Tibial nerve (tissue), 4 donors: Measurements from ENCODE around the gene ALAS1.

Experiments
- CTCF ChIP-seq, 5 experiments: fragments of 200-600 bp in 3 of 5; fragments of 450-650 bp in 2 of 5; sonication (generic) in 3 of 5; IDR thresholded peaks; one replicate each; pipeline ENCODE4 v1.5.1; 2016 to 2019; ENCODE audit warnings: antibody characterized with exemption in 5 of 5, mild to moderate bottlenecking in 3 of 5, moderate library complexity in 2 of 5
- EP300 ChIP-seq, 2 donors: sonication (generic); formaldehyde crosslinking; IDR thresholded peaks; one replicate each; pipeline ENCODE4 v1.6.1; 2017; ENCODE audit warnings: antibody characterized with exemption in 2 of 2, mild to moderate bottlenecking in 1 of 2
- POLR2A ChIP-seq, 2 donors: fragments of 450-650 bp; IDR thresholded peaks; one replicate each; pipeline ENCODE4 v1.6.1; 2017; ENCODE audit warnings: antibody characterized with exemption in 2 of 2, mild to moderate bottlenecking in 2 of 2, moderate library complexity in 2 of 2

- TF ChIP-seq CTCF (IDR thresholded peaks at IDR 0.05), result no peak
- no peak for TF ChIP-seq EP300 (IDR thresholded peaks at IDR 0.05)
- no peak for TF ChIP-seq POLR2A (IDR thresholded peaks at IDR 0.05)
Observed at GRCh38 chr3:52247409-52248164, 49.6 kb downstream of the ALAS1 start.
